Lung (tissue), 12 donors: ENCODE measurements around the gene IL6ST. TPM values are rescaled to one million over a fixed set of nuclear protein-coding genes. Genes with fewer than 3 reads are reported as not detected.

Experiments used
- ATAC-seq: fragments of 200-7000 bp; cut with Tn5 transposase; one replicate; pipeline ENCODE4 v1.9.1; 2020; ENCODE audit warnings: moderate number of reproducible peaks; ENCODE audit not compliant: insufficient read depth, low FRiP score
- DNase-seq, 3 donors: peaks; one replicate each; pipeline ENCODE4 v3.0.0-alpha.2; 2013 to 2017
- H3K27ac ChIP-seq, 2 donors: one replicate each; pipeline ENCODE4 v1.5.1; 2013; ENCODE audit warnings: mild to moderate bottlenecking in 2 of 2, moderate library complexity in 2 of 2, control low read depth in 1 of 2, inconsistent platforms in 1 of 2, low read depth in 1 of 2, low read length in 1 of 2
- H3K27me3 ChIP-seq, 3 donors: one replicate each; pipeline ENCODE4 v1.5.1; 2013; ENCODE audit warnings: low read length in 2 of 3; ENCODE audit not compliant: control insufficient read depth in 3 of 3, insufficient read depth in 3 of 3
- H3K36me3 ChIP-seq, 4 donors: one replicate each; pipeline ENCODE4 v1.5.1; 2013; ENCODE audit warnings: low read length in 4 of 4, mild to moderate bottlenecking in 1 of 4, moderate library complexity in 1 of 4; ENCODE audit not compliant: control insufficient read depth in 4 of 4, insufficient read depth in 4 of 4
- H3K4me1 ChIP-seq, 5 donors: one replicate each; pipeline ENCODE4 v1.5.1; 2013; ENCODE audit warnings: low read length in 5 of 5, mild to moderate bottlenecking in 2 of 5, moderate library complexity in 1 of 5; ENCODE audit not compliant: control insufficient read depth in 5 of 5, insufficient read depth in 5 of 5
- H3K4me3 ChIP-seq: one replicate; pipeline ENCODE4 v1.5.1; 2013; ENCODE audit warnings: mild to moderate bottlenecking, control low read depth, moderate library complexity
- H3K9ac ChIP-seq, 2 donors: one replicate each; pipeline ENCODE4 v1.5.1; 2013; ENCODE audit warnings: low read length in 2 of 2, control low read depth in 1 of 2; ENCODE audit not compliant: insufficient read depth in 1 of 2
- H3K9me3 ChIP-seq, 4 donors: one replicate each; pipeline ENCODE4 v1.5.1; 2013; ENCODE audit warnings: low read length in 3 of 4, mild to moderate bottlenecking in 1 of 4, moderate library complexity in 1 of 4; ENCODE audit not compliant: control insufficient read depth in 4 of 4, insufficient read depth in 3 of 4
- CTCF ChIP-seq: IDR thresholded peaks from 2 replicates; pipeline ENCODE4 v1.5.1; 2012; ENCODE audit warnings: mild to moderate bottlenecking; ENCODE audit errors: control extremely low read depth, extremely low read depth
- WGBS, 2 donors: extraction: QIAGEN DNeasy Blood & Tissue Kit; methylation state at CpG; one replicate each; pipeline ENCODE4 v1.1.7; 2013; 5-methylcytosine and 5-hydroxymethylcytosine counted together
- polyA plus RNA-seq, 2 donors: library from polyadenylated mRNA; stranded (reverse); fragments of 200-250 nt; gene quantifications; one replicate each; pipeline ENCODE4 v1.2.1, GENCODE V29; 2013
- total RNA-seq, 2 donors: library from RNA; depleted of rRNA in 1 of 2; stranded (reverse); fragments of >200 nt in 1 of 2; gene quantifications; one replicate each; pipeline ENCODE4 v1.2.1, GENCODE V29; 2014 to 2021
- donor health status: control.
- donor health status: control.
- donor health status: Bipolar disorder and iron deficiency.
- donor health status: healthy.
- donor health status: DM: yes; HTN: yes; CAD: no.

Gene IL6ST
- total and polyA plus RNA-seq, 4 donors = 47.8 to 377 (median 196) TPM

- no peak overlapping the region for H3K27ac ChIP-seq
- no peaks in the 10 kb centered on the region for H3K9me3 ChIP-seq
- no peak for ATAC-seq
- H3K36me3 ChIP-seq = no peaks in the 10 kb centered on the region
- H3K4me1 ChIP-seq = peaks cover 0 to 8% (median 0%) of the 10 kb centered on the region in 5 donors
- no peak overlapping the region for H3K4me3 ChIP-seq
- 65 to 71% methylated on average over 5 of the region's 5 CpGs for WGBS, 2 donors
- no peak for TF ChIP-seq CTCF
- DNase-seq = peak in 1 of 3 donors; percentile 39
- H3K27me3 ChIP-seq = no peaks in the 10 kb centered on the region
- H3K9ac ChIP-seq = no peak overlapping the region
These were observed 17.7 kb upstream of the IL6ST start for GRCh38 chr5:56012281-56012963.

- Histone ChIP-seq H3K36me3 (no peaks in the 10 kb centered on the region), H3K9me3 (no peaks in the 10 kb centered on the region), H3K9ac (no peak overlapping the region), H3K4me3 (no peak overlapping the region), H3K27ac (no peak overlapping the region), H3K27me3 (no peaks in the 10 kb centered on the region), H3K4me1 (peaks cover 0 to 8% (median 0%) of the 10 kb centered on the region in 5 donors)
- DNase-seq (peak in 2 of 3 donors; percentile 82 to 86), ATAC-seq (peak; percentile 54)
- TF ChIP-seq CTCF = no peak
- 66 to 69% methylated on average over 3 of the region's 3 CpGs for WGBS, 2 donors
These were observed 17.1 kb upstream of the IL6ST start for GRCh38 chr5:56011835-56012234.

- no peak overlapping the region for H3K9ac ChIP-seq
- no peak for ATAC-seq
- TF ChIP-seq CTCF = no peak
- no peaks in the 10 kb centered on the region for H3K27me3 ChIP-seq
- no peaks in the 10 kb centered on the region for H3K36me3 ChIP-seq
- no peaks in the 10 kb centered on the region for H3K9me3 ChIP-seq
- DNase-seq = no peak
- H3K4me1 ChIP-seq = peaks cover 0 to 8% (median 0%) of the 10 kb centered on the region in 5 donors
- 98 to 100% methylated on average over 3 of the region's 3 CpGs for WGBS, 2 donors
- H3K4me3 ChIP-seq = no peak overlapping the region
- no peak overlapping the region for H3K27ac ChIP-seq
These were observed 15.7 kb upstream of the IL6ST start for GRCh38 chr5:56010431-56010830.

- H3K9ac ChIP-seq = no peak overlapping the region
- peaks cover 0 to 2% (median 0%) of the 10 kb centered on the region in 5 donors for H3K4me1 ChIP-seq
- no peaks in the 10 kb centered on the region for H3K27me3 ChIP-seq
- ATAC-seq (no peak), DNase-seq (no peak)
- no peak overlapping the region for H3K4me3 ChIP-seq
- H3K27ac ChIP-seq = no peak overlapping the region
- no peaks in the 10 kb centered on the region for H3K36me3 ChIP-seq
- no peaks in the 10 kb centered on the region for H3K9me3 ChIP-seq
- TF ChIP-seq CTCF = no peak
These were observed 11.8 kb upstream of the IL6ST start for GRCh38 chr5:56006600-56006999.
